Liver (tissue), 9 donors: ENCODE data around the gene ORM2. TPM values are rescaled to one million over a fixed set of nuclear protein-coding genes. Genes with fewer than 3 reads are reported as not detected.

Experiments
- DNase-seq: peaks from one replicate; pipeline ENCODE4 v3.0.0-alpha.2; 2017; ENCODE audit warnings: low spot score
- H3K27ac ChIP-seq, 2 donors: one replicate each; pipeline ENCODE4 v1.7.0; 2013; ENCODE audit warnings: inconsistent platforms in 2 of 2, low read length in 2 of 2, control low read depth in 1 of 2, low read depth in 1 of 2, mild to moderate bottlenecking in 1 of 2
- H3K27me3 ChIP-seq, 4 donors: one replicate each; pipeline versions ENCODE4 v1.6.1 to v1.7.0; 2013; ENCODE audit warnings: low read length in 3 of 4, inconsistent platforms in 1 of 4, mild to moderate bottlenecking in 1 of 4, moderate library complexity in 1 of 4; ENCODE audit not compliant: control insufficient read depth in 4 of 4, insufficient read depth in 4 of 4
- H3K36me3 ChIP-seq, 4 donors: one replicate each; pipeline versions ENCODE4 v1.6.1 to v1.7.0; 2013; ENCODE audit warnings: low read length in 3 of 4, mild to moderate bottlenecking in 3 of 4, low read depth in 1 of 4, moderate library complexity in 1 of 4; ENCODE audit not compliant: control insufficient read depth in 4 of 4, insufficient read depth in 3 of 4
- H3K4me1 ChIP-seq, 4 donors: one replicate each; pipeline versions ENCODE4 v1.6.1 to v1.7.0; 2013; ENCODE audit warnings: low read length in 3 of 4, mild to moderate bottlenecking in 3 of 4, moderate library complexity in 1 of 4; ENCODE audit not compliant: control insufficient read depth in 4 of 4, insufficient read depth in 4 of 4
- H3K4me3 ChIP-seq, 3 donors: one replicate each; pipeline versions ENCODE4 v1.6.1 to v1.7.0; 2013; ENCODE audit warnings: low read length in 3 of 3, control low read depth in 1 of 3, low read depth in 1 of 3, mild to moderate bottlenecking in 1 of 3
- H3K9ac ChIP-seq, 2 donors: one replicate each; pipeline ENCODE4 v1.7.0; 2013; ENCODE audit warnings: low read length in 2 of 2, mild to moderate bottlenecking in 2 of 2, moderate library complexity in 2 of 2, control low read depth in 1 of 2, low read depth in 1 of 2
- H3K9me3 ChIP-seq, 4 donors: one replicate each; pipeline versions ENCODE4 v1.6.1 to v1.7.0; 2013; ENCODE audit warnings: low read length in 3 of 4; ENCODE audit not compliant: control insufficient read depth in 4 of 4
- ATF3 ChIP-seq: IDR thresholded peaks from 2 replicates; pipeline ENCODE4 v1.6.1; 2016; ENCODE audit warnings: antibody characterized with exemption
- CTCF ChIP-seq: fragments of 150-350 bp; IDR thresholded peaks from 2 replicates; pipeline ENCODE4 v1.5.1; 2017; ENCODE audit warnings: improper control_type of control experiment, low read depth, low read length; ENCODE audit not compliant: missing input control
- EGR1 ChIP-seq, 2 donors: IDR thresholded peaks; 2 replicates each; pipeline ENCODE4 v1.6.1; 2016 to 2018; ENCODE audit warnings: antibody characterized with exemption in 2 of 2, low read depth in 2 of 2
- FOXA1 ChIP-seq: IDR thresholded peaks from 2 replicates; pipeline ENCODE4 v1.6.1; 2016; ENCODE audit warnings: antibody characterized with exemption
- FOXA2 ChIP-seq: IDR thresholded peaks from 2 replicates; pipeline ENCODE4 v1.6.1; 2016; ENCODE audit warnings: antibody characterized with exemption
- GABPA ChIP-seq, 2 donors: IDR thresholded peaks in 1 of 2; conservative IDR thresholded peaks in 1 of 2; 2 replicates each; pipeline ENCODE4 v1.6.1; 2016; ENCODE audit warnings: antibody characterized with exemption in 2 of 2, mild to moderate bottlenecking in 1 of 2, moderate library complexity in 1 of 2
- HNF4A ChIP-seq, 2 donors: conservative IDR thresholded peaks; 2 replicates each; pipeline ENCODE4 v1.6.1; 2016; ENCODE audit warnings: antibody characterized with exemption in 2 of 2, mild to moderate bottlenecking in 2 of 2
- HNF4G ChIP-seq: IDR thresholded peaks from 2 replicates; pipeline ENCODE4 v1.6.1; 2016; ENCODE audit warnings: antibody characterized with exemption
- JUND ChIP-seq, 2 donors: IDR thresholded peaks; 2 replicates each; pipeline ENCODE4 v1.6.1; 2016; ENCODE audit warnings: antibody characterized with exemption in 2 of 2
- MAX ChIP-seq: IDR thresholded peaks from 2 replicates; pipeline ENCODE4 v1.6.1; 2016; ENCODE audit warnings: antibody characterized with exemption
- NR2F2 ChIP-seq: IDR thresholded peaks from 2 replicates; pipeline ENCODE4 v1.6.1; 2016; ENCODE audit warnings: antibody characterized with exemption
- RAD21 ChIP-seq, 2 donors: IDR thresholded peaks; 2 replicates each; pipeline ENCODE4 v1.6.1; 2016; ENCODE audit warnings: antibody characterized with exemption in 2 of 2, mild to moderate bottlenecking in 2 of 2
- REST ChIP-seq: IDR thresholded peaks from 2 replicates; pipeline ENCODE4 v1.6.1; 2016; ENCODE audit warnings: antibody characterized with exemption, mild to moderate bottlenecking
- RXRA ChIP-seq, 2 donors: IDR thresholded peaks; 2 replicates each; pipeline ENCODE4 v1.6.1; 2017 to 2018; ENCODE audit warnings: antibody characterized with exemption in 2 of 2, mild to moderate bottlenecking in 1 of 2
- SP1 ChIP-seq: IDR thresholded peaks from 2 replicates; pipeline ENCODE4 v1.6.1; 2018; ENCODE audit warnings: antibody characterized with exemption, mild to moderate bottlenecking
- TAF1 ChIP-seq: conservative IDR thresholded peaks from 2 replicates; pipeline ENCODE4 v1.6.1; 2016; ENCODE audit warnings: antibody characterized with exemption, mild to moderate bottlenecking
- YY1 ChIP-seq: IDR thresholded peaks from 2 replicates; pipeline ENCODE4 v1.6.1; 2016; ENCODE audit warnings: antibody characterized with exemption, mild to moderate bottlenecking
- ZBTB33 ChIP-seq: IDR thresholded peaks from 2 replicates; pipeline ENCODE4 v1.6.1; 2016; ENCODE audit warnings: antibody characterized with exemption
- WGBS: extraction: QIAGEN DNeasy Blood & Tissue Kit; methylation state at CpG from one replicate; pipeline ENCODE4 v1.1.7; 2013; 5-methylcytosine and 5-hydroxymethylcytosine counted together
- polyA plus RNA-seq, 2 donors: library from polyadenylated mRNA; stranded (reverse) in 1 of 2; unstranded in 1 of 2; fragments of 200-250 nt in 1 of 2; fragments of >200 nt in 1 of 2; fragmentation: Nextera tagmentation in 1 of 2; extraction: Ambion mirVana in 1 of 2; gene quantifications; one replicate each; pipeline versions ENCODE4 v1.2.1 to v1.2.3, GENCODE V29; 2013 to 2015
- total RNA-seq, 2 donors: library from RNA; depleted of rRNA; stranded (reverse); fragments of >200 nt; gene quantifications; one replicate each; pipeline ENCODE4 v1.2.3, GENCODE V29; 2014
- donor health status: healthy.
- donor health status: healthy.
- donor health status: healthy.
- donor health status: healthy.
- donor health status: healthy.

Gene ORM2
- total and polyA plus RNA-seq, 4 donors, result 276 to 7,373 (median 5,310) TPM

- Histone ChIP-seq H3K36me3 (peaks cover 15 to 68% (median 50%) of the 10 kb centered on the region in 4 donors), H3K4me1 (no peaks in the 10 kb centered on the region), H3K4me3 (no peak overlapping the region), H3K27me3 (no peaks in the 10 kb centered on the region), H3K27ac (no peak overlapping the region), H3K9ac (no peak overlapping the region), H3K9me3 (no peaks in the 10 kb centered on the region)
- TF ChIP-seq SP1, result no peak
- TF ChIP-seq NR2F2, result no peak
- no peak for TF ChIP-seq RXRA (IDR thresholded peaks at IDR 0.05)
- TF ChIP-seq ATF3, result no peak
- TF ChIP-seq EGR1 (IDR thresholded peaks at IDR 0.05; ENCODE audit: low read depth in 2 of 2), result no peak
- TF ChIP-seq JUND (IDR thresholded peaks at IDR 0.05), result no peak
- no peak for TF ChIP-seq HNF4G
- no peak for TF ChIP-seq GABPA (IDR thresholded peaks at IDR 0.05 in 1 of 2, conservative IDR thresholded peaks at IDR 0.05 in 1 of 2)
- no peak for DNase-seq
- WGBS, result 96% methylated on average over 9 of the region's 9 CpGs
Measured at GRCh38 chr9:114357911-114358328, 28.3 kb downstream of the ORM2 start.

GRCh38 chr9:114359801-114360200 lies 30.1 kb downstream of the ORM2 start:
- no peak for DNase-seq
- peaks cover 0 to 16% (median 14%) of the 10 kb centered on the region in 4 donors for H3K4me1 ChIP-seq
- no peaks in the 10 kb centered on the region for H3K9me3 ChIP-seq
- no peaks in the 10 kb centered on the region for H3K27me3 ChIP-seq
- 97% methylated on average over 7 of the region's 7 CpGs for WGBS
- no peak overlapping the region for H3K27ac ChIP-seq
- no peak for TF ChIP-seq ATF3
- TF ChIP-seq HNF4G, result no peak
- TF ChIP-seq GABPA (IDR thresholded peaks at IDR 0.05 in 1 of 2, conservative IDR thresholded peaks at IDR 0.05 in 1 of 2), result no peak
- no peak for TF ChIP-seq TAF1
- TF ChIP-seq FOXA2, result no peak
- no peak for TF ChIP-seq HNF4A (conservative IDR thresholded peaks at IDR 0.05)
- no peak for TF ChIP-seq YY1
- no peak for TF ChIP-seq RXRA (IDR thresholded peaks at IDR 0.05)
- no peak for TF ChIP-seq RAD21 (IDR thresholded peaks at IDR 0.05)
- TF ChIP-seq REST, result no peak
- TF ChIP-seq MAX, result no peak
- no peak for TF ChIP-seq EGR1 (IDR thresholded peaks at IDR 0.05; ENCODE audit: low read depth in 2 of 2)
- TF ChIP-seq JUND (IDR thresholded peaks at IDR 0.05), result no peak
- no peak for TF ChIP-seq CTCF
- TF ChIP-seq ZBTB33, result no peak
- TF ChIP-seq SP1, result no peak
- no peak for TF ChIP-seq NR2F2
- TF ChIP-seq FOXA1, result no peak
- no peak overlapping the region for H3K9ac ChIP-seq
- no peak overlapping the region for H3K4me3 ChIP-seq
- peaks cover 15 to 68% (median 47%) of the 10 kb centered on the region in 4 donors for H3K36me3 ChIP-seq
